MCF 10A (cell line): Measurements from ENCODE around the gene STK35. TPM values are rescaled to one million over a fixed set of nuclear protein-coding genes. Genes with fewer than 3 reads are reported as not detected.
"Not testable (repeated sequence)": the region's sequence is repeated elsewhere in the genome, so short reads cannot be mapped to it uniquely, and the experiment has no call there.

ENCODE experiments used
- BruUV-seq: library from RNA; stranded (reverse); fragments of 400-500 nt; replicated peaks from 2 replicates; lab custom pipeline; 2021; lab: Mats Ljungman, UMichigan
- CTCF ChIA-PET: fragments of 300-600 bp; sonication (Branson Sonifier 250); formaldehyde crosslinking; extraction: SDS; loops from one replicate; lab custom pipeline; 2021; ENCODE audit warnings: antibody characterized with exemption, inconsistent platforms; lab: Yijun Ruan, JAX
- POLR2A ChIA-PET: fragments of 300-600, 350-650 bp; sonication (Branson Sonifier 250); formaldehyde crosslinking; extraction: SDS; loops from one replicate; lab custom pipeline; 2020; ENCODE audit warnings: antibody characterized with exemption, inconsistent platforms; lab: Yijun Ruan, JAX
- DNase-seq: peaks from one replicate; pipeline ENCODE4 v3.0.0-alpha.2; 2018; ENCODE audit not compliant: unreplicated experiment
- H3K27ac Mint-ChIP-seq: one replicate; pipeline ENCODE4 v1.8.0; 2022; ENCODE audit warnings: mild to moderate bottlenecking, low read depth, mixed read lengths; ENCODE audit not compliant: unreplicated experiment
- H3K27me3 Mint-ChIP-seq: one replicate; pipeline ENCODE4 v1.8.0; 2022; ENCODE audit warnings: mixed read lengths; ENCODE audit not compliant: insufficient read depth, unreplicated experiment
- H3K36me3 Mint-ChIP-seq: one replicate; pipeline ENCODE4 v1.8.0; 2022; ENCODE audit warnings: mild to moderate bottlenecking, moderate library complexity, mixed read lengths; ENCODE audit not compliant: insufficient read depth, unreplicated experiment
- H3K4me1 Mint-ChIP-seq: one replicate; pipeline ENCODE4 v1.8.0; 2022; ENCODE audit warnings: mixed read lengths; ENCODE audit not compliant: insufficient read depth, unreplicated experiment
- H3K4me3 Mint-ChIP-seq: one replicate; pipeline ENCODE4 v1.8.0; 2022; ENCODE audit warnings: mild to moderate bottlenecking, moderate library complexity, mixed read lengths; ENCODE audit not compliant: unreplicated experiment
- H3K9me3 Mint-ChIP-seq: one replicate; pipeline ENCODE4 v1.8.0; 2022; ENCODE audit warnings: mixed read lengths; ENCODE audit not compliant: unreplicated experiment
- intact Hi-C: fragments of 100-400 bp; cut with micrococcal nuclease; formaldehyde crosslinking; loops from 2 replicates; pipeline ENCODE4 v1.14.1; 2022
- total RNA-seq: library from RNA; stranded (reverse); gene quantifications from 2 replicates; pipeline ENCODE4 v1.2.3, GENCODE V29; 2022
- TF ChIP-seq, protein P1 (sequence below): fragments of 200-600 bp; IDR thresholded peaks from one replicate; pipeline ENCODE4 v1.8.0; 2022; ENCODE audit warnings: antibody characterized with exemption, mild to moderate bottlenecking; ENCODE audit not compliant: unreplicated experiment

STK35 gene
- total RNA-seq, 1 experiment from 2014 or later: 18.2 TPM

DNA sequence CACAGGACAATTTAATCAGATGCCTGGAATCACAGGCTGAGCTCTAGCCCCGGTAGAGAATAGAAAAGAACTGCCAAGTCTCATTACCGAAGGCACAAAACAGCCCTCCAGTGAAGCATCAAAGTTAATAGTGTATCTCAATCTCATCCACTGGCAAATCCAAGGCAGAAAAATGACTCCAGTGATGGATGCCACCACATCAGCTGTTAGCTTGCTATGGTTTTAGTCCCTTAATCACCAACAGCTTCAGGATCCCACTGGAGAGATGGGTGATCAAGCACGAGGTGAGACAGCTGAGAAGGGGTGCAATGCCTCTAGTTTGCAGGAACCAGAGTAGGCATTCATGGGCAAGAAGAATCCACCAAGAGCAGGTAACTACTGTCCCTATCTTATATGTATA, 81.8 kb downstream of the STK35 start:
- CTCF ChIA-PET: interaction anchor here (0.6 to 3.9 kb wide), 6 partner anchors 10 to 381 kb away, joined by 3 to 36 read pairs (median 3); no protein-coding TSS in a partner anchor
- TF ChIP-seq, protein P1, sequence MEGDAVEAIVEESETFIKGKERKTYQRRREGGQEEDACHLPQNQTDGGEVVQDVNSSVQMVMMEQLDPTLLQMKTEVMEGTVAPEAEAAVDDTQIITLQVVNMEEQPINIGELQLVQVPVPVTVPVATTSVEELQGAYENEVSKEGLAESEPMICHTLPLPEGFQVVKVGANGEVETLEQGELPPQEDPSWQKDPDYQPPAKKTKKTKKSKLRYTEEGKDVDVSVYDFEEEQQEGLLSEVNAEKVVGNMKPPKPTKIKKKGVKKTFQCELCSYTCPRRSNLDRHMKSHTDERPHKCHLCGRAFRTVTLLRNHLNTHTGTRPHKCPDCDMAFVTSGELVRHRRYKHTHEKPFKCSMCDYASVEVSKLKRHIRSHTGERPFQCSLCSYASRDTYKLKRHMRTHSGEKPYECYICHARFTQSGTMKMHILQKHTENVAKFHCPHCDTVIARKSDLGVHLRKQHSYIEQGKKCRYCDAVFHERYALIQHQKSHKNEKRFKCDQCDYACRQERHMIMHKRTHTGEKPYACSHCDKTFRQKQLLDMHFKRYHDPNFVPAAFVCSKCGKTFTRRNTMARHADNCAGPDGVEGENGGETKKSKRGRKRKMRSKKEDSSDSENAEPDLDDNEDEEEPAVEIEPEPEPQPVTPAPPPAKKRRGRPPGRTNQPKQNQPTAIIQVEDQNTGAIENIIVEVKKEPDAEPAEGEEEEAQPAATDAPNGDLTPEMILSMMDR: no peak
- intact Hi-C loops: no loop called here
- peaks cover 11% of the 10 kb centered on the region for H3K27me3 Mint-ChIP-seq
- POLR2A ChIA-PET: interaction anchor here (0.7 kb wide), 1 partner anchor 26 kb away, joined by 3 read pairs; no protein-coding TSS in a partner anchor
- H3K36me3 Mint-ChIP-seq: no peaks in the 10 kb centered on the region
- H3K9me3 Mint-ChIP-seq: peaks cover 8% of the 10 kb centered on the region
- no peak overlapping the region for H3K4me3 Mint-ChIP-seq
- H3K27ac Mint-ChIP-seq: no peak overlapping the region
- no peak for DNase-seq
- H3K4me1 Mint-ChIP-seq: peaks cover 4% of the 10 kb centered on the region
- no TSS peak for BruUV-seq

DNA sequence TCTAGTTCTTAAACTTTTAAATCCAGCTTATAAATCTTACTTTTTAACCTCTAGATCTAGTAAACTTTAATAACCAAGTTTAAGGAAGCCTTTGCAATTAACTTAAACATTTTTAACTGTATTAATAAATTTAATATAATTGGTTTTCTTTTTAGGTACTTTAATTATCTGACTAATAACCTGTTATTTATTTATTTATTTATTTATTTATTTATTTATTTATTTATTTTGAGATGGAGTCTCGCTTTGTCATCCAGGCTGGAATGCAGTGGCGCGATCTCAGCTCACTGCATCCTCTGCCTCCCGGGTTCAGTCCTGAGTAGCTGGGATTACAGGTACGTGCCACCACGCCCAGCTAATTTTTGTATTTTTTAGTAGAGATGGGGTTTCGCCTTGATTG, 83.3 kb downstream of the STK35 start:
- H3K9me3 Mint-ChIP-seq, H3K36me3 Mint-ChIP-seq, BruUV-seq, H3K4me3 Mint-ChIP-seq, POLR2A ChIA-PET, intact Hi-C loops, H3K4me1 Mint-ChIP-seq, DNase-seq, H3K27ac Mint-ChIP-seq: not testable (repeated sequence)
- H3K27me3 Mint-ChIP-seq: peaks cover 13% of the 10 kb centered on the region
- CTCF ChIA-PET: interaction anchor here (0.6 to 2.2 kb wide), 2 partner anchors 13 to 28 kb away, joined by 3 to 8 read pairs; no protein-coding TSS in a partner anchor

DNA sequence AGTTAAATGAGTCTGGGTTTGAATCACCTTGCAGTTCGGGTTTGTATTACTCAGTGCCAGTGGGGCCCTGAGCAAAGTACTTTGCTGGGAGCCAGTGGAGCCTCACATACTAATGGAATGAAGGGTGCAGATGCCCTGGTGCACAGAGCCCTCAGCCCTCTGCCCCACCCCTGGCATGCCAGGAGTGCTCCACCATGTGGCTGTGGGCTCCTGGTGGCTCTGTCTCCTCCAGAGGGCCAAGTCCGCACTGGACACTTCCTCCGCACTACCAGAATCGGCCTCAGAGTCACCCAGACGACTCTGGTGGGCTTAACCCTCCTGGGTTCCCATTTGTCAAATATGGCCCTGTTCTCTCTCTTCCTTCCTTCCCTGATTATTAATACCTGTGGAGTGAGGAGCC, 94.0 kb downstream of the STK35 start:
- peaks cover 26% of the 10 kb centered on the region for H3K27me3 Mint-ChIP-seq
- no peak overlapping the region for H3K4me3 Mint-ChIP-seq
- BruUV-seq: no TSS peak
- TF ChIP-seq, protein P1: no peak
- DNase-seq: no peak
- H3K9me3 Mint-ChIP-seq: no peaks in the 10 kb centered on the region
- H3K36me3 Mint-ChIP-seq: no peaks in the 10 kb centered on the region
- POLR2A ChIA-PET: interaction anchor here (0.6 kb wide), 1 partner anchor 206 kb away, joined by 3 read pairs; no protein-coding TSS in a partner anchor
- no peak overlapping the region for H3K27ac Mint-ChIP-seq
- CTCF ChIA-PET: interaction anchor here (0.8 to 1.8 kb wide), 2 partner anchors 12 to 155 kb away, joined by 3 to 8 read pairs; no protein-coding TSS in a partner anchor
- intact Hi-C loops: no loop called here
- H3K4me1 Mint-ChIP-seq: peaks cover 7% of the 10 kb centered on the region

DNA sequence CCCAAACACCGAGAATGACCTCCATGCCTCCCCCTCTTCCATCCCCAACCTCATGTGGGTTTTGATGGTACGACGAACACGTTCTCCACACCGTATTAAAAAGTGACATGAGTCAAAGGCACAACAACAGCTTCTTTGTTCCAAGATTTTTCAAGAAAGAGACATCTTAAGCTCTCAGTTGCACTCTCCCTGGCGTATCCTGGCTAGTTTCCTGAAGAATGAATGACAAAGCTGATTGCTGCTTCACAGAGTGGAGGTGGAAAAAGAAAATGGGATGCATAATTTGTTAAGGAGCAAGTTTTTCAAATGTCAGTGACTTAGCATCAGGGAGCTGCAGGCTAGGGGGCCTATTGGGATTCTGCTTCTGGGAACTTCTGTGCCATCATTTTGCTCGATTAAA, 95.5 kb downstream of the STK35 start:
- intact Hi-C loops: no loop called here
- H3K4me3 Mint-ChIP-seq: no peak overlapping the region
- CTCF ChIA-PET: interaction anchor here (0.5 to 3.5 kb wide), 8 partner anchors 11 to 477 kb away, joined by 3 to 24 read pairs (median 5); no protein-coding TSS in a partner anchor

More for the DNA sequence above, 95.5 kb downstream of the STK35 start:
- no TSS peak for BruUV-seq
- peaks cover 7% of the 10 kb centered on the region for H3K4me1 Mint-ChIP-seq
- TF ChIP-seq, protein P1: no peak
- H3K27me3 Mint-ChIP-seq: peaks cover 34% of the 10 kb centered on the region
- H3K27ac Mint-ChIP-seq: no peak overlapping the region
- POLR2A ChIA-PET: interaction anchor here (0.6 to 1.0 kb wide), 3 partner anchors 9 to 151 kb away, joined by 3 read pairs; no protein-coding TSS in a partner anchor
- no peak for DNase-seq
- no peaks in the 10 kb centered on the region for H3K9me3 Mint-ChIP-seq
- no peaks in the 10 kb centered on the region for H3K36me3 Mint-ChIP-seq

Other genes with a start within 250 kb of the STK35 start
- gene SIRPA, start 206.4 kb upstream of the STK35 start, total RNA-seq: 18.0 and 23.6 TPM in 2 replicates
- gene PDYN, start 107.8 kb upstream of the STK35 start, total RNA-seq: not detected in 2 replicates
- not detected in 2 replicates for gene TGM3, start 194.2 kb downstream of the STK35 start, total RNA-seq